Measurements from ENCODE around the gene ARL16.

DNA sequence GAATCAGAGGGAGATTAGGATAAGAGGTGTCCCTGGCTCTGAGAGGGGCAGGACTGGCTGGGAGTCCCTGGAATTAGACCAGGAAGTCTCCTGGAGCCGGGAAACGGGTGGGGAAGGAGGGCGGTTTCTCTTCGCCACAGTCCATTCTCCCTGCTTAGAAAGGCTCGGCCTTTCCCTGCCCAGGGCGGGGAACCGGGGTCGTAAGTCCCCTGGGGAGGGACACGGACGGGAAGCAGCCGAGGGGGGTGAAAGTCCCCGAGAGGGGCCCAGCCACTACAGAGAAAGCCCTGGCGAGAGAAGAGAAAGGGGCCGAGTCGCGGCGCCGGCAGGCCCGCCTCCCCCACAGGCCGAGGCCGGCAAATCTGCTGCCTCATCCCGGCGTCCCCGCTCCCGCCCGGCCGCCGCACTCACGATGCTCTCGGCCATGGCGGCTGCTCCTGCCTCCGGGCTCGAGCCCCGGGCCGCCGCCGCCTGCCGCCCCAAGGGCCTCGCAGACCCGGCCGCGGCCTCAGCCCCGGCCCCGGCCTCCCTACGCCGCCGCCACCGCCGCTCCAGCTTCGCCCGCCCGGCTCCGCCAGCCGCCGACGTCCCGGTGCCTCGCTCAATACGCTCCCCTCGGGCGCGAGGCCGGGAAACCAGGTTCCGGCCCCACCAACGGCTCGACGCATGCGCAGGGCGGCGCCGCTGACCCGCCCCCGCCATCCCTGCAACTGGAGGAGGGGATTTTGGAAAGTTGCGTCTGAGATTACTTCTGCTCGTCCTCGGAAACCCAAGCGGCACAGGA, 46.9 kb downstream of the ARL16 start, which contains the start of the genes NPLOC4 and TSPAN10:
- TF ChIP-seq, protein P1, sequence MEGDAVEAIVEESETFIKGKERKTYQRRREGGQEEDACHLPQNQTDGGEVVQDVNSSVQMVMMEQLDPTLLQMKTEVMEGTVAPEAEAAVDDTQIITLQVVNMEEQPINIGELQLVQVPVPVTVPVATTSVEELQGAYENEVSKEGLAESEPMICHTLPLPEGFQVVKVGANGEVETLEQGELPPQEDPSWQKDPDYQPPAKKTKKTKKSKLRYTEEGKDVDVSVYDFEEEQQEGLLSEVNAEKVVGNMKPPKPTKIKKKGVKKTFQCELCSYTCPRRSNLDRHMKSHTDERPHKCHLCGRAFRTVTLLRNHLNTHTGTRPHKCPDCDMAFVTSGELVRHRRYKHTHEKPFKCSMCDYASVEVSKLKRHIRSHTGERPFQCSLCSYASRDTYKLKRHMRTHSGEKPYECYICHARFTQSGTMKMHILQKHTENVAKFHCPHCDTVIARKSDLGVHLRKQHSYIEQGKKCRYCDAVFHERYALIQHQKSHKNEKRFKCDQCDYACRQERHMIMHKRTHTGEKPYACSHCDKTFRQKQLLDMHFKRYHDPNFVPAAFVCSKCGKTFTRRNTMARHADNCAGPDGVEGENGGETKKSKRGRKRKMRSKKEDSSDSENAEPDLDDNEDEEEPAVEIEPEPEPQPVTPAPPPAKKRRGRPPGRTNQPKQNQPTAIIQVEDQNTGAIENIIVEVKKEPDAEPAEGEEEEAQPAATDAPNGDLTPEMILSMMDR (conservative IDR thresholded peaks at IDR 0.05; ENCODE audit: low read depth, low read length): no peak
- TF ChIP-seq MXI1 (IDR thresholded peaks at IDR 0.05; ENCODE audit: borderline replicate concordance, low read depth, low read length) (no peak), POLR2A (IDR thresholded peaks at IDR 0.05; ENCODE audit: low read depth, low read length) (peak; percentile 92), RAD21 (IDR thresholded peaks at IDR 0.05; ENCODE audit: low read length) (no peak; the same call in 1 of the 2 replicates), RFX5 (IDR thresholded peaks at IDR 0.05; ENCODE audit: low read depth, low read length) (no peak), SMC3 (IDR thresholded peaks at IDR 0.05; ENCODE audit: low read depth, low read length) (peak; percentile 40), CHD1 (IDR thresholded peaks at IDR 0.05; ENCODE audit: low read depth, low read length) (no peak)
- TF ChIP-seq, protein P2, sequence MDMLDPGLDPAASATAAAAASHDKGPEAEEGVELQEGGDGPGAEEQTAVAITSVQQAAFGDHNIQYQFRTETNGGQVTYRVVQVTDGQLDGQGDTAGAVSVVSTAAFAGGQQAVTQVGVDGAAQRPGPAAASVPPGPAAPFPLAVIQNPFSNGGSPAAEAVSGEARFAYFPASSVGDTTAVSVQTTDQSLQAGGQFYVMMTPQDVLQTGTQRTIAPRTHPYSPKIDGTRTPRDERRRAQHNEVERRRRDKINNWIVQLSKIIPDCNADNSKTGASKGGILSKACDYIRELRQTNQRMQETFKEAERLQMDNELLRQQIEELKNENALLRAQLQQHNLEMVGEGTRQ (IDR thresholded peaks at IDR 0.05; ENCODE audit: low read depth, low read length): no peak
- TF ChIP-seq, protein P3, sequence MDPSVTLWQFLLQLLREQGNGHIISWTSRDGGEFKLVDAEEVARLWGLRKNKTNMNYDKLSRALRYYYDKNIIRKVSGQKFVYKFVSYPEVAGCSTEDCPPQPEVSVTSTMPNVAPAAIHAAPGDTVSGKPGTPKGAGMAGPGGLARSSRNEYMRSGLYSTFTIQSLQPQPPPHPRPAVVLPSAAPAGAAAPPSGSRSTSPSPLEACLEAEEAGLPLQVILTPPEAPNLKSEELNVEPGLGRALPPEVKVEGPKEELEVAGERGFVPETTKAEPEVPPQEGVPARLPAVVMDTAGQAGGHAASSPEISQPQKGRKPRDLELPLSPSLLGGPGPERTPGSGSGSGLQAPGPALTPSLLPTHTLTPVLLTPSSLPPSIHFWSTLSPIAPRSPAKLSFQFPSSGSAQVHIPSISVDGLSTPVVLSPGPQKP (IDR thresholded peaks at IDR 0.05; ENCODE audit: borderline replicate concordance, low read depth, low read length): no peak

Data from IMR-90 (cell line).